Measurements from ENCODE around the gene SPACA9. TPM values are rescaled to one million over a fixed set of nuclear protein-coding genes. Genes with fewer than 3 reads are reported as not detected.

SPACA9 gene
- total RNA-seq, 1 donor from 2014 or later = 3.9 TPM

DNA sequence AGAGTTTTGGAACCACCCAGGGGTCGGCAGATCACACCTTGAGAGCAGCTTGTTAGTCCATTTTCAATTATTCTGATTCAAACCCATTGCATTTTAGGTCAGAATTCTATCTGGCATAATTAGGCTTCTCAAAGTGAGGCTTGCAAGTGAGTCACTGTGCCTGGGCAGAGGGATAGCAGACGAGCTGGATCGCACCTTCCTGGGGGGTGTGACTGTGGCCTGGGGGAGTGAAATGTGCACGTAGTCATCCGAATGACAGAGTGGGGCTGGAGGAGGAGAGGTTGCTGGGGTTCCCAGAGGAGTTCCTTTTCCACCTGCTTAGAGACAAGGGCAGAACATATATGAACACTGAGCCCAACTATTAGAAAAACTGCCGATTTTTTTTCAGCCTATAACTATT, 31.7 kb downstream of the SPACA9 start:
- no peak overlapping the region for H3K4me3 ChIP-seq (ENCODE audit: insufficient read depth, low read depth, low read length)
- H3K4me2 ChIP-seq (ENCODE audit: low read length) = no peak overlapping the region
- no peaks in the 10 kb centered on the region for H3K27me3 Mint-ChIP-seq (ENCODE audit: low read depth, unreplicated experiment)
- H3K9ac ChIP-seq (ENCODE audit: low read length) = no peak overlapping the region
- no peaks in the 10 kb centered on the region for H4K20me1 ChIP-seq (ENCODE audit: insufficient read depth, low read length)
- H3K36me3 Mint-ChIP-seq (ENCODE audit: low read depth, unreplicated experiment) = peaks cover 18% of the 10 kb centered on the region
- TF ChIP-seq CTCF (IDR thresholded peaks at IDR 0.05; ENCODE audit: insufficient read depth, low read depth, low read length) = no peak
- no peak for TF ChIP-seq EZH2 (IDR thresholded peaks at IDR 0.05; ENCODE audit: insufficient read depth, low read length)
- no peaks in the 10 kb centered on the region for H3K27me3 ChIP-seq (ENCODE audit: insufficient read depth, low read length)
- H3K79me2 ChIP-seq (ENCODE audit: insufficient read depth, low read length) = no peaks in the 10 kb centered on the region
- no peak for DNase-seq (ENCODE audit: low read depth)
- no peaks in the 10 kb centered on the region for H3K9me3 ChIP-seq (ENCODE audit: insufficient read depth, low read depth, low read length)
- H3K27ac Mint-ChIP-seq (ENCODE audit: unreplicated experiment) = no peak overlapping the region
- FAIRE-seq = no peak
- no peaks in the 10 kb centered on the region for H3K9me3 Mint-ChIP-seq (ENCODE audit: unreplicated experiment)
- no peak overlapping the region for H3K4me3 Mint-ChIP-seq (ENCODE audit: unreplicated experiment)
- H3K4me1 ChIP-seq (ENCODE audit: insufficient read depth, low read length) = no peaks in the 10 kb centered on the region
- H3K4me1 Mint-ChIP-seq (ENCODE audit: low read depth, unreplicated experiment) = no peaks in the 10 kb centered on the region
- no peak overlapping the region for H3K27ac ChIP-seq (ENCODE audit: low read depth, low read length)
- peaks cover 27% of the 10 kb centered on the region for H3K36me3 ChIP-seq (ENCODE audit: insufficient read depth, low read length)
- no peak overlapping the region for H2AFZ ChIP-seq (ENCODE audit: low read depth, low read length)

DNA sequence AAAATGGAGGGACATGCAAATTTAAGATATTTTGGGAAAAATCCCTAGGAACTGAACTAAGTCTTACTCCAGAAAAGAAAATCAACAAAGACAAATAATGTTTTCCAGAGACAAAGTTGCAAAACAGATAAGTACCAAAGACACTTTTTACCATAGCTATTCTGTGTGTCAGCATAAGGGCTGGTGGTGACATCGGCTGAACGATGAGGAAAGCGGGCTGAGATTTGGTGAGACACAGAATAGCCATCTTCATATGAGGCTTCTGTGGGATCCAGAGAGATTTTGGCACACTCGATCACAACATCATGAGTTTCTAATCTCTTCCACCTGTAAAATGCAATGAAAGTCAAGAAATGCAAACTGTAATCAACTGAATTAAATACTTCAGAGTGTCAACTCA, 33.4 kb downstream of the SPACA9 start:
- peaks cover 29% of the 10 kb centered on the region for H3K36me3 ChIP-seq (ENCODE audit: insufficient read depth, low read length)
- Mint-ChIP-seq H3K27me3 (ENCODE audit: low read depth, unreplicated experiment) (no peaks in the 10 kb centered on the region), H3K4me3 (ENCODE audit: unreplicated experiment) (no peak overlapping the region), H3K9me3 (ENCODE audit: unreplicated experiment) (no peaks in the 10 kb centered on the region), H3K27ac (ENCODE audit: unreplicated experiment) (no peak overlapping the region), H3K36me3 (ENCODE audit: low read depth, unreplicated experiment) (peaks cover 22% of the 10 kb centered on the region), H3K4me1 (ENCODE audit: low read depth, unreplicated experiment) (no peaks in the 10 kb centered on the region)
- no peaks in the 10 kb centered on the region for H3K9me3 ChIP-seq (ENCODE audit: insufficient read depth, low read depth, low read length)
- no peak overlapping the region for H2AFZ ChIP-seq (ENCODE audit: low read depth, low read length)
- H3K27me3 ChIP-seq (ENCODE audit: insufficient read depth, low read length) = no peaks in the 10 kb centered on the region
- no peak overlapping the region for H3K4me2 ChIP-seq (ENCODE audit: low read length)
- H3K4me1 ChIP-seq (ENCODE audit: insufficient read depth, low read length) = no peaks in the 10 kb centered on the region
- H3K27ac ChIP-seq (ENCODE audit: low read depth, low read length) = no peak overlapping the region
- H3K9ac ChIP-seq (ENCODE audit: low read length) = no peak overlapping the region
- DNase-seq (ENCODE audit: low read depth) (no peak), FAIRE-seq (no peak)
- H3K4me3 ChIP-seq (ENCODE audit: insufficient read depth, low read depth, low read length) = no peak overlapping the region
- H4K20me1 ChIP-seq (ENCODE audit: insufficient read depth, low read length) = no peaks in the 10 kb centered on the region
- TF ChIP-seq CTCF (IDR thresholded peaks at IDR 0.05; ENCODE audit: insufficient read depth, low read depth, low read length) (no peak), EZH2 (IDR thresholded peaks at IDR 0.05; ENCODE audit: insufficient read depth, low read length) (no peak)
- H3K79me2 ChIP-seq (ENCODE audit: insufficient read depth, low read length) = no peaks in the 10 kb centered on the region

GRCh38 chr9:132914924-132915323, 36.2 kb downstream of the SPACA9 start:
- Histone ChIP-seq H3K9me3 (ENCODE audit: insufficient read depth, low read depth, low read length) (no peaks in the 10 kb centered on the region), H2AFZ (ENCODE audit: low read depth, low read length) (no peak overlapping the region), H4K20me1 (ENCODE audit: insufficient read depth, low read length) (no peaks in the 10 kb centered on the region), H3K79me2 (ENCODE audit: insufficient read depth, low read length) (no peaks in the 10 kb centered on the region), H3K4me3 (ENCODE audit: insufficient read depth, low read depth, low read length) (no peak overlapping the region), H3K4me2 (ENCODE audit: low read length) (no peak overlapping the region), H3K9ac (ENCODE audit: low read length) (no peak overlapping the region), H3K4me1 (ENCODE audit: insufficient read depth, low read length) (no peaks in the 10 kb centered on the region), H3K27me3 (ENCODE audit: insufficient read depth, low read length) (no peaks in the 10 kb centered on the region), H3K36me3 (ENCODE audit: insufficient read depth, low read length) (peaks cover 26% of the 10 kb centered on the region), H3K27ac (ENCODE audit: low read depth, low read length) (no peak overlapping the region)
- no peaks in the 10 kb centered on the region for H3K27me3 Mint-ChIP-seq (ENCODE audit: low read depth, unreplicated experiment)
- no peaks in the 10 kb centered on the region for H3K9me3 Mint-ChIP-seq (ENCODE audit: unreplicated experiment)
- no peak for DNase-seq (ENCODE audit: low read depth)
- H3K27ac Mint-ChIP-seq (ENCODE audit: unreplicated experiment) = no peak overlapping the region
- no peak for FAIRE-seq
- H3K4me1 Mint-ChIP-seq (ENCODE audit: low read depth, unreplicated experiment) = no peaks in the 10 kb centered on the region
- TF ChIP-seq CTCF (IDR thresholded peaks at IDR 0.05; ENCODE audit: insufficient read depth, low read depth, low read length) = no peak
- no peak for TF ChIP-seq EZH2 (IDR thresholded peaks at IDR 0.05; ENCODE audit: insufficient read depth, low read length)
- peaks cover 30% of the 10 kb centered on the region for H3K36me3 Mint-ChIP-seq (ENCODE audit: low read depth, unreplicated experiment)
- no peak overlapping the region for H3K4me3 Mint-ChIP-seq (ENCODE audit: unreplicated experiment)
